Measurements from ENCODE around the gene CTDNEP1. TPM values are rescaled to one million over a fixed set of nuclear protein-coding genes. Genes with fewer than 3 reads are reported as not detected.
A peak's percentile ranks its signal among the peaks of the same experiment; 100 is the strongest.

CTDNEP1 gene
- total RNA-seq, 2 donors from 2014 or later, result 51.3 to 51.7 TPM

DNA sequence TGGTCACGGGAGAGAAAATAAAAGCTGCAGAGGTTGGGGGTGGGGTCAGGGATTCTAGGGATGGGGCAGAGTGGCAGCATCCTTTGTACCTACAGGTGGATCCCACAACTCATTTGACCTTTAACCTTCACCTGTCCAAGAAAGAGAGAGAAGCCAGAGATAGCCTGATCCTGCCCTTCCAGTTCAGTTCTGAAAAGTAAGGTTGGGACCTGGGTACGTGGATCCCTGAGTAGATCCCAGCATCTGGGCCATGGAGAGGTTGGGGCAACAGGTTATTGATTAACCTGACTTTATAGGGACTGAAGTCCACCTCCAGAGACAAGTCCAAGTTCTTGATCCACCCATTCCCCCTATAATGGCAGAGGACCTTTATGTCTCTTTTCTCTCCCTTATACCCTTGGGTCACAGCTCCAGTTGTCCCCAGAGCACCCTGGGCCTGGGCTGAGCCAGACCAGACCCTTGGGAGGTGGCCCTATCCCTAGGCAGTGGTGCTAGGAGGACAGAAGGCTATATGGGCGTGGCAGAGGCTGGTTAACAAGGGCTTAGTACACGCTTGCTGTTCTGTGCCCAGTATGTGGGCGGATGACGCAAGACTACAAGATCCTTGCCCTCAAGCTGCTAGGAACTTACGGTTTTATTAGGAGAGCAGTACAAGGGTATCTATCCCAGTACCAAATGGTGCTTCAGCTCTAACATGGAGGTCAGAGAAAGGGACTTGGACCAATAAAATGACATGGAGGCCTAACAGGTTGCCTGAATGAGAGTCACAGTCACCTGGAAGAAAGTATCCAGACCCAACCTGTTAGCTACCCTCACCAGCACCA, 7.4 kb upstream of the CTDNEP1 start:
- no peak for DNase-seq (ENCODE audit: low spot score)
- ATAC-seq (ENCODE audit: insufficient number of reproducible peaks, low FRiP score, low read depth), result no peak
- no peaks in the 10 kb centered on the region for H3K9me3 ChIP-seq
- H3K4me3 ChIP-seq, result no peak overlapping the region
- no peak overlapping the region for H3K27ac ChIP-seq
- peaks cover 11 to 25% of the 10 kb centered on the region in 2 donors for H3K4me1 ChIP-seq (ENCODE audit: control insufficient read depth in 1 of 2, low read depth in 2 of 2)
- H3K36me3 ChIP-seq, result peaks cover 26% of the 10 kb centered on the region
- TF ChIP-seq, protein P1, sequence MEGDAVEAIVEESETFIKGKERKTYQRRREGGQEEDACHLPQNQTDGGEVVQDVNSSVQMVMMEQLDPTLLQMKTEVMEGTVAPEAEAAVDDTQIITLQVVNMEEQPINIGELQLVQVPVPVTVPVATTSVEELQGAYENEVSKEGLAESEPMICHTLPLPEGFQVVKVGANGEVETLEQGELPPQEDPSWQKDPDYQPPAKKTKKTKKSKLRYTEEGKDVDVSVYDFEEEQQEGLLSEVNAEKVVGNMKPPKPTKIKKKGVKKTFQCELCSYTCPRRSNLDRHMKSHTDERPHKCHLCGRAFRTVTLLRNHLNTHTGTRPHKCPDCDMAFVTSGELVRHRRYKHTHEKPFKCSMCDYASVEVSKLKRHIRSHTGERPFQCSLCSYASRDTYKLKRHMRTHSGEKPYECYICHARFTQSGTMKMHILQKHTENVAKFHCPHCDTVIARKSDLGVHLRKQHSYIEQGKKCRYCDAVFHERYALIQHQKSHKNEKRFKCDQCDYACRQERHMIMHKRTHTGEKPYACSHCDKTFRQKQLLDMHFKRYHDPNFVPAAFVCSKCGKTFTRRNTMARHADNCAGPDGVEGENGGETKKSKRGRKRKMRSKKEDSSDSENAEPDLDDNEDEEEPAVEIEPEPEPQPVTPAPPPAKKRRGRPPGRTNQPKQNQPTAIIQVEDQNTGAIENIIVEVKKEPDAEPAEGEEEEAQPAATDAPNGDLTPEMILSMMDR (IDR thresholded peaks at IDR 0.05), result no peak
- peaks cover 12% of the 10 kb centered on the region for H3K27me3 ChIP-seq (replicated peaks; ENCODE audit: insufficient read depth)

DNA sequence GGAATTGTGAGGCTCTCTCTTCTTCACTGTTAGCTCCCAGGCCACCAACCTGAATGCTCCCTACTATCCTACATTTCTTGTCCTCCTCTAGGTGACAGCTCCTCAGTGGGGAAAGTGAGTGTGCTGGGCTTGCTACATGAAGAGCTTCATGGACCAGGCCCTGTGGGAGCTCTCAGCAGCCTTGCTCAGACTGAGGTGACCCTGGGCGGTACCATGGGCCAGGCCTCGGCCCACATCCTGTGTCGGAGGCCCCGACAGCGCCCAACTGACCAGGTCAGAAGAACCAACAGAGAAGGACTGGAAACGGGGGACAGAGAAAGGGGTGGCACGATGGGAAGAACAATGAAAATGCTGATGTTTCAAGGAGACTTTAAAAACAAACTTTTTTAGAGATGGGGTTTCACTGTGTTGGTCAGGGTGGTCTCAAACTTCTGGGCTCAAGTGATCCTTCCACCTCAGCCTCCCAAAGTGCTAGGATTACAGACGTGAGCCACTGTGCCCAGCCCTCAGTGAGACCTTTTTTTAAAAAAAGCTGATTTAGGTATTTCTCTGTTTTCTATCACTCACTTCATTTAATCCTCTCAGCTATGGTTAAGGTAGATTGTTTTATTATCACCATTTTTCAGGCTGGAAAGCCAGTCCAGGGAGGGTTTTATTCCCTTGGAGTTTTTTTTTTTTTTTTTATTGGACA, 5.4 kb upstream of the CTDNEP1 start:
- DNase-seq (ENCODE audit: low spot score) (no peak), ATAC-seq (ENCODE audit: insufficient number of reproducible peaks, low FRiP score, low read depth) (no peak)
- Histone ChIP-seq H3K27ac (no peak overlapping the region), H3K27me3 (replicated peaks; ENCODE audit: insufficient read depth) (peaks cover 4% of the 10 kb centered on the region), H3K36me3 (peaks cover 26% of the 10 kb centered on the region), H3K4me3 (no peak overlapping the region), H3K9me3 (no peaks in the 10 kb centered on the region), H3K4me1 (ENCODE audit: control insufficient read depth in 1 of 2, low read depth in 2 of 2) (peaks cover 13 to 20% of the 10 kb centered on the region in 2 donors)
- TF ChIP-seq, protein P1 (IDR thresholded peaks at IDR 0.05), result no peak

DNA sequence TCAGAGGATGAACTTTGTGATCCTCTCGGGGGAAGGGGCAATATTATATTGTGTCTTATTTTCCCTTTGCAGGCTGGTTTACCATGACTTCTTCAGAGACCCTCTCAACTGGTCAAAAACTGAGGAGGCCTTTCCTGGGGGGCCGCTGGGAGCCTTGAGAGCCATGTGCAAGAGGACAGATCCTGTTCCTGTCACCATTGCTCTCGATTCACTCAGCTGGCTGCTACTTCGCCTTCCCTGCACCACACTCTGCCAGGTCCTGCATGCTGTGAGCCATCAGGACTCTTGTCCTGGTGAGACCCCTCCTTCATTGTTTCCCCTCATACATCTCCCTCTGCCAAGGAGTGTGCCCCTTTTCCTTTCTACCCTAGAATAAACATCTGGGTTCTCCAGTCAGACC, 3.0 kb upstream of the CTDNEP1 start:
- DNase-seq (ENCODE audit: low spot score) (no peak), ATAC-seq (ENCODE audit: insufficient number of reproducible peaks, low FRiP score, low read depth) (no peak)
- Histone ChIP-seq H3K4me1 (ENCODE audit: control insufficient read depth in 1 of 2, low read depth in 2 of 2) (peaks cover 15 to 26% of the 10 kb centered on the region in 2 donors), H3K27me3 (replicated peaks; ENCODE audit: insufficient read depth) (no peaks in the 10 kb centered on the region), H3K36me3 (peaks cover 26% of the 10 kb centered on the region), H3K9me3 (no peaks in the 10 kb centered on the region), H3K27ac (no peak overlapping the region), H3K4me3 (no peak overlapping the region)
- TF ChIP-seq, protein P1 (IDR thresholded peaks at IDR 0.05), result no peak

DNA sequence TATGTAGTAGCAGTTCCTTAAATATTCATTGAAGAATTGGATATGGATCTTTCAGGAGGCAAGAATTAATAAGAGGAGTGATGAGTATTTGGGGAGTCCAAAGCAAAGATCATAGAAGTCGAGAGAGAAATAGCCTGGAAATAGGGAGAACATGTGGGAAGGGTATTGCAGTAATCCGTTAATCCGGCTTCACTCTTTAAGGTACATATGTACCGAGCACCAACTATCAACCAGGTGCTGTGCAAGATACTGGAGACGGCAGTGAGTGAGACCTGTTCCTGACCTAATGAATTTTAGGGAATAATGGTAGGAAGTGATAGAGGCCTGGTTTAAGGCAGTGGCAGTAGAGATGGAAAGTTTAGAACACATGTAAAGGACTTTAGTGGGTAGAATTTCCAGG, 1.5 kb upstream of the CTDNEP1 start:
- Histone ChIP-seq H3K27ac (peak overlapping the region; percentile 99), H3K9me3 (no peaks in the 10 kb centered on the region), H3K4me1 (ENCODE audit: control insufficient read depth in 1 of 2, low read depth in 2 of 2) (peaks cover 18 to 36% of the 10 kb centered on the region in 2 donors), H3K36me3 (peaks cover 18% of the 10 kb centered on the region), H3K27me3 (replicated peaks; ENCODE audit: insufficient read depth) (no peaks in the 10 kb centered on the region), H3K4me3 (peak overlapping the region; percentile 98)
- DNase-seq (ENCODE audit: low spot score), result no peak
- ATAC-seq (ENCODE audit: insufficient number of reproducible peaks, low FRiP score, low read depth), result no peak
- TF ChIP-seq, protein P1 (IDR thresholded peaks at IDR 0.05), result no peak
